ENCODE data around the gene DUS3L.

Gene DUS3L

GRCh38 chr19:5821521-5822180 lies 30.7 kb upstream of the DUS3L start:
- DNase-seq, result no peak

- no peak for DNase-seq
These were observed 29.8 kb upstream of the DUS3L start for GRCh38 chr19:5820785-5821184.

- DNase-seq, result no peak
These were observed 27.6 kb upstream of the DUS3L start for GRCh38 chr19:5818594-5818993.

- DNase-seq, result no peak
These were observed 26.3 kb upstream of the DUS3L start for GRCh38 chr19:5817218-5817617.

GRCh38 chr19:5814852-5815246 lies 23.9 kb upstream of the DUS3L start:
- DNase-seq, result no peak

- no peak for DNase-seq
These were observed 23.3 kb upstream of the DUS3L start for GRCh38 chr19:5814123-5814851.

- no peak for DNase-seq
These were observed 20.2 kb upstream of the DUS3L start for GRCh38 chr19:5811117-5811516.

- DNase-seq, result no peak
These were observed 18.5 kb upstream of the DUS3L start for GRCh38 chr19:5809469-5809868.

- no peak for DNase-seq
These were observed 18.1 kb upstream of the DUS3L start for GRCh38 chr19:5809053-5809452.

GRCh38 chr19:5808120-5808816 lies 17.3 kb upstream of the DUS3L start:
- DNase-seq, result no peak

GRCh38 chr19:5806905-5807304 lies 15.9 kb upstream of the DUS3L start:
- no peak for DNase-seq

- DNase-seq, result no peak
These were observed 15.1 kb upstream of the DUS3L start for GRCh38 chr19:5806133-5806489.

GRCh38 chr19:5805462-5806132 lies 14.6 kb upstream of the DUS3L start:
- DNase-seq, result peak in 1 of 2 experiments; percentile 7

- no peak for DNase-seq
These were observed 13.8 kb upstream of the DUS3L start, which contains the start of gene NRTN for GRCh38 chr19:5804516-5805461. NRTN (plus strand) TSS chr19:5805067; CDS start chr19:5824166, 19,099 bp downstream.

- DNase-seq, result peak; percentile 10 to 58
These were observed 13.0 kb upstream of the DUS3L start for GRCh38 chr19:5803752-5804515.

- no peak for DNase-seq
These were observed 12.4 kb upstream of the DUS3L start for GRCh38 chr19:5803441-5803751.

GRCh38 chr19:5801796-5802619 lies 11.0 kb upstream of the DUS3L start:
- DNase-seq, result no peak

- DNase-seq, result no peak
These were observed 9.7 kb upstream of the DUS3L start for GRCh38 chr19:5800361-5801270.
